ENCODE measurements around the gene KLHDC2.
"Not testable (repeated sequence)": the region's sequence is repeated elsewhere in the genome, so short reads cannot be mapped to it uniquely, and the experiment has no call there.

The KLHDC2 gene

DNA sequence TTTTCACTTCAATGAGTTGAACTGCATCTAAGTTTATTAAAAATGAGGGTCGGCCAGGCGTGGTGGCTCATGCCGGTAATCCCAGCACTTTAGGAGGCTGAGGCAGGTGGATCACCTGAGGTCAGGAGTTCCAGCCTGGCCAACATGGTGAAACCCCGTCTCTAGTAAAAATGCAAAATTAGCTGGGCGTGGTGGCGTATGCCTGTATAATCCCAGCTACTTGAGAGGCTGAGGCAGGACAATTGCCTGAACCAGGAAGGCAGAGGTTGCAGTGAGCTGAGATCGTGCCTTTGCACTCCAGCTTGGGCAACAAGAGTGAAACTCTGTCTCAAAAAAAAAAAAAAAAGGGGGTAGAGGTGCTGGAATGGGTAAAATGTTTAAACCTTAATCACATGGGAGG, 13.1 kb downstream of the KLHDC2 start:
- not testable (repeated sequence) for DNase-seq (ENCODE audit: low read depth)

DNA sequence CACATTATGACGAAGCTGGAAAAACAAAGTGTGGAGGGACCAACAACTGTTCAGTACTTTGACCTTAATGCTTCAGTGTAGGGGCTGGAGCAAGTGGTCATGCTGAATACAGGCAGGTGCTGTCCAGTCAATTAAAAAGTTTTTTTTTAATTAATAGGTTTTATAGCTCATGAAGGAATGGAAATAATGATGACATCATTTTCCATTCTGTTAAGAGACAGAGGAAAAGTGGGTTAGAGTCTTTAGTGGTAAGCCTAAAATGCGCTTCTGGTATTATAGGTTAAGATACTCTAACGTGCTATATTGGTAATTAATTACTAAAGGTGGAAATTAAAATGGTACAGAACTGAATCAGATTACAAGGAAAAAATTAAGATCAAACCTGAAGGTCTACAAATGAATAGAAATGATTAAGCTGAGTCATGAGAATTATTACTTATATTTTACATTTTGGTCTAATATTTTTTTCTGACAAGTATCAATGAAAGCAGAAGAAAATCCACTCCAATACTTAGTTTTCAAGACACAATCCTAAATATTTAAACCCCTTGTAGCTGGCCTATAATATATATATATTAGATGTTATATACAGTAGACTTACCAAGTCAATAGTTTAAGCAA, 15.6 kb downstream of the KLHDC2 start:
- no peak for DNase-seq (ENCODE audit: low read depth)

DNA sequence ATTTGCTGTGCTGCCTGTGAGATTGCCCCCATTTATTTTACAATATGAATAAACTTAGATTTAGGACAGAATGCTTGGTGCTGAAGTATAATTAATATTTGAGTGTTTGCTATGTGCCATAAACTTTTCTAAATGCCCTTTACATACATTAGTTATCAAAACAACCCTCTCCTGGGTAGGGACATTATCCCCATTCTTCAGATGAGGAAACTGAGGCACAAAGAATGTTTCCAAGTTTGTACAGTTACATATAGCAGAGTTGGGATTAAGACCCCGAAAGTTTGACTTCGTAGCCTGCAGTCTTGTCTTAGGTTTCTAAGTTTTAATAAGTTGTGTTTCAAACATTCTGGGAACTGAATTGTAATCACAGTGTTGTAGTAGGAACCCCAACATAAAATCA, 18.4 kb downstream of the KLHDC2 start:
- no peak for DNase-seq (ENCODE audit: low read depth)

DNA sequence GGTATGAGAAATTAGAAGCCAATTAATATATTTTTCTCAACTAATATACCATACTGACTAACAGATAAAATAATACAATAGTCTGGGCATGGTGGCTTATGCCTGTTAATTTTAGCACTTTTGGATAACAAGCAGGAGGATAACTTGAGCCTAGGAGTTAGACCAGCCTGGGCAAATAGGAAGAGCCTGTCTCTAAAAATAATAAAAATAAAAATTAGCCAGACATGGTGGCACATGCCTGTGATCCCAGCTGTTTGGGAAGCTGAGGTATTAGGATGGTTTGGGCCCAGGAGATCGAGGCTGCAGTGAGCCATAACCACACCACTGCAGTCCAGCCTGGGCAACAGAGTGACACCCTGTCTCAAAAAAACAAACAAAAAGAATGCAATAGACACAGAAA, 24.7 kb downstream of the KLHDC2 start:
- DNase-seq (ENCODE audit: low read depth): no peak

DNA sequence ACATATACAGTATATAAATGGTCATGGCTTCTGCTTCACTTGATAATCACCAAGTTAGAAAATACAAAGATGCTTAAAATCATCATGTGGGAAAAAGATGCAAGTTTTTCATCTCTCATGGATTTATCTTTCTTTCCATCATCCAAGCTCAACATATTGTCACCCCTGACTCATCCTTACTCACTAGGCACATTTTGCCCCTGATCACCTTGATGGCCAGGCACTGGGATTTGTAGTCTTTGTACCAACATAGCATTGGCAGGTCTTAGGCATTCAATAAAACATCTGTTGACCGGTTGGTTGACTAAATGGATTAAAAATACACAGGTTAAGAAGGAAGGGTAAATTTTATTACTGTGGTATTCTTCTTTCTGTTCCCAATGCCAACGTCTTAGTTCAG, 28.1 kb downstream of the KLHDC2 start:
- DNase-seq (ENCODE audit: low read depth): no peak

DNA sequence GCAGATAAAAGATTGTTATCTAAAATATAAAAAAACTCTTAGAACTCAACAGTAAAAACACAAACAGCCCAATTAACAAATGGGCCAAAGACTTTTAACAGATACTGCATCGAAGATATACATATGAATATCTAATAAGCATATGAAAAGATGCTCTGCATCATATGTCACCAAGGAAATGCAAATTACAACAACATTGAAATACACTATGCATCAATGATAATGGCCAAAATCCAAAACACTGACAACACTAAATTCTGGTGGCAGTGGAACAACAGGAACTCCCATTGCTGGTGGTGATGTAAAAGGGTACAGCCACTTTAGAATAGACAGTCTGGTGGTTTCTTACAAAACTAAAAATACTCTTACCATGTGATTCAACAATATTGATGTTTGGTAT, 40.8 kb downstream of the KLHDC2 start:
- DNase-seq (ENCODE audit: low read depth): no peak

DNA sequence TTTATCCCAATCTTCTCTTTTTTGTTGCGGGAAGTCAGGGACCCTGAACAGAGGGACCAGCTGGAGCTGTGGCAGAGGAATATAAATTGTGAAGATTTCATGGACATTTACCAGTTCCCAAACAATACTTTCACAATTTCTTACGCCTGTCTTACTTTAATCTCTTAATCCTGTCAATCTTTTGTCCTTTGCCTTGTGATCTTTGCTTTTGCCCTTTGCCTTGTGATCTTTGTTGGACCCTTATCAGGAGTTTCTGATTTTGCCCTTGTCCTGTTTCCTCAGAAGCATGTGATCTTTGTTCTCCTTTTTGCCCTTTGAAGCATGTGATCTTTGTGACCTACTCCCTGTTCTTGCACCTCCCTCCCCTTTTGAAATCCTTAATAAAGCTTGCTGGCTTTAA, 48.2 kb downstream of the KLHDC2 start:
- not testable (repeated sequence) for DNase-seq (ENCODE audit: low read depth)

DNA sequence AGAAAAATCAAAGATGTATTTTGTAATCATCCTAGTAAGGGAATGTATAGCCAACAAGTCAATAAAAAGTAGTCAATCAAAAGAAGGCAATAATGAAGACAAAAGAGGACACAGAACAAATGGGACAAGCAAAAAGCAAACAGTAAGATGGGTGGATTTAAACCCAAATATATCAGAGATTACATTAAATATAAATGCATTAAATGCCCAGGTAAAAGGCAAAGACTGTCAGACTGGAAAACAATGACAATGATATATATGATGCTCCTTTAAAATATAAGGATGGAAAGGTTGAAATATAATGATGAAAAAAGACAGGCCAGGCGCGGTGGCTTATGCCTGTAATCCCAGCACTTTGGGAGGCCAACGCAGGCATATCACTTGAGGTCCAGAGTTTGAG, 48.9 kb downstream of the KLHDC2 start:
- no peak for DNase-seq (ENCODE audit: low read depth)

DNA sequence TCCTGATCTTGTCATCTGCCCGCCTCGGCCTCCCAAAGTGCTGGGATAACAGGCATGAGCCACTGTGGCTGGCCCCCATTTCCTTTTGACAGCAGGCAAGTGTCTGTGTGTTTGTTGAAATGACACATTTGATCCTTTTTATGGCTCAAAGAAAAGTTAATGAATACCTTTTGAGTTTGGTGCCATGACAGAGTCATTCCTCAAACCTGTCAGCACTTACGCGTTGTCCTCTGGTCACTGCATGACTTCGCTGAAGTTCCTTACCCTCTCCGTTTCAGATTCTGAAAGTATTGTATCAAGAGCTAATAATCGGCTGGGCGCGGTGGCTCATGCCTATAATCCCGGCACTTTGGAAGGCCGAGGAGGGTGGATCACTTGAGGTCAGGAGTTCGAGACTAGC, 52.2 kb downstream of the KLHDC2 start:
- DNase-seq (ENCODE audit: low read depth): no peak

DNA sequence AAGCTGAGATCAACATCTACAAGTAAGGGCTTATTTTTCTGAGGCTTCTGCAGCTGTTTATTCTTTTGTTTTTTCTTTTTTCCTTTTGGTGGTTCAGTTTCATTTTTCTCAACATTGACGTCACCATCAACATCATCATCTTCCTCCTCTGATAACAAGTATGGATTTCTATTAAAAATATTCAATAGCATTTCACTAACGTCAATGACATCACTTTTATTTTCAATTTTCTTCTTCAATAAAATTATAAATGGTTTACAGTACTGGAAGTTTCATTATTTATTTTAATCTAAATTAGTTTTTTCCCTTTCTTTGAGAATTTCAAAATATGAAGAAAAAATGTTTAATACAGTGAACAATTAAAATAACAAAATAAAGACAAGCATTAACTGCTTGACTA, 60.7 kb downstream of the KLHDC2 start:
- no peak for DNase-seq (ENCODE audit: low read depth)
